ENCODE results near the gene C1orf56.
A peak's percentile ranks its signal among the peaks of the same experiment; 100 is the strongest.

The C1orf56 gene

DNA sequence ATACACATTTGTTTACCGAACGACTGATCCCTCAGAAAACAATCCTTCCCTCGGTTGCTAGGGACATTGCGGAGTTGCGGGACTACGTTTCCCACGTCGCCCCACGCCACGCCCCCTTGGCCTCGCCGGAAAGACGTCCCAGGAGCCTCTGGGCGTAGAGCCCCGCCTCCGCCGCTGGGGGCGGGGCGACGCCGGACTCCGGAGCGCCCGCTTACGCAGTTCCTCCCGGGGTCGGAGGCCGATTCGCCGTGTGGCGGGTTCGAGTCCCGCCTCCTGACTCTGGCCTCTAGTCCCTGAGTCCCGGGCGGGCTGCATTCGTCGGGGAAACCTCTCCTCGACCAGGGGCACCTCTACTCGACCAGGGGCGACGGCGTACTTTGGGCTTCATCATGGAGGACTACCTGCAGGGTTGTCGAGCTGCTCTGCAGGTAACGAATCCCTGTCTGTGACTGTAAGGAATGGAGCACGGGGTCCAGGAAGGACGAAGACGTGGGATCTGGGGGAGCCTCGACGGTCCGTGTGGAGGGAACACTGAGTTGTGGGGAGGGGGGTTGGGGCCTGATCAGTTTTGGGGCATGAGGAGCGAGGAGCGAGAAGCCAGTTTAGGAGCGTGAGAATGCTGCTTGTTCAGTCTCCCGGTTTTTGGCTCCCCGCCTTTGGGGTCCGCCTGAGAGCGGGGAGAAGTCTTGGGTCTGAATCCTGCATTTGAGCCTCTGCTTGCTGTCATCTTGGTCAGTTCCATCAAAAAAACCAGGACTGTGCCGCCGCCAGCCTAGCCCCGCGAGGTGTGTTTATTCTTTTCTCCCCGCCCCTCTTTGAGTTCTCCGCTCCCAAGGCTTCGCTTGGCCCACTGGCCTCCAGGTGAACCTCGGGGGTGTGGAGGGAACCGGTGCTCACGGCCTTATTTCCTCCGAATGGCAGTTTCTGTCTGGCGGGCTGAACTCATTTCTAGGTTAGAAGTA is 39.0 kb upstream of the C1orf56 start, which contains the start of gene PRUNE1:
Gene PRUNE1 (plus strand): TSS at position 206 of the 962 bp plus-strand sequence. CDS start 184 bp downstream, at position 390.
- Mint-ChIP-seq H3K27ac (ENCODE audit: low read depth) (peak within 1 kb of the TSS; percentile 97), H3K4me3 (peak within 1 kb of the TSS; percentile 93), H3K4me1 (peaks cover 64% of the 10 kb centered on the region), H3K27me3 (no peaks in the 10 kb centered on the region), H3K36me3 (ENCODE audit: insufficient read depth) (peaks cover 15% of the 10 kb centered on the region), H3K9me3 (no peaks in the 10 kb centered on the region)
- DNase-seq (ENCODE audit: low spot score in 2 of 2) (peak; percentile 87 to 94), ATAC-seq (replicated peaks; ENCODE audit: extremely low read depth, poor library complexity, severe bottlenecking) (peak; percentile 88)

DNA sequence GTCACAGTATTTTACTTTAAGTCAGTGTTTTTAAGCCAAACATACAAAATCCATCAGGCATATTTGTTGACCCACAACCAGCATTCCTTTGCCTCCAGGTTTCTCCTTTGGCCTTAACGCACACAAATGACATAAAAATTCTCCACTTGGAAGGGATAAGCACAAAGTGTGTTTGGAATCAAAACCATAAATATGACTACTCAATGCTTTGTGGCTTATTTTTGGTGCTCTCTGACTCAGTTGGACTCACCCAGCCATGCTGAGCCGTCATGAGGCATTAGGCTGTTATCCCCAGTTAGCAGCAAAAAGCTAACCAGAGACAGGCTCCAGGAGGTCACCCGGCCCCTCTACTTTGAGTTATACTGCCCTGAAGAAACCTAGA is 38.4 kb upstream of the C1orf56 start:
- H3K27me3 Mint-ChIP-seq: no peaks in the 10 kb centered on the region
- H3K4me3 Mint-ChIP-seq: peak overlapping the region; percentile 93
- no peak for ATAC-seq (replicated peaks; ENCODE audit: extremely low read depth, poor library complexity, severe bottlenecking)
- H3K36me3 Mint-ChIP-seq (ENCODE audit: insufficient read depth): peaks cover 16% of the 10 kb centered on the region
- H3K9me3 Mint-ChIP-seq: no peaks in the 10 kb centered on the region
- H3K4me1 Mint-ChIP-seq: peaks cover 67% of the 10 kb centered on the region
- no peak for DNase-seq (ENCODE audit: low spot score in 2 of 2)
- peak overlapping the region; percentile 97 for H3K27ac Mint-ChIP-seq (ENCODE audit: low read depth)

DNA sequence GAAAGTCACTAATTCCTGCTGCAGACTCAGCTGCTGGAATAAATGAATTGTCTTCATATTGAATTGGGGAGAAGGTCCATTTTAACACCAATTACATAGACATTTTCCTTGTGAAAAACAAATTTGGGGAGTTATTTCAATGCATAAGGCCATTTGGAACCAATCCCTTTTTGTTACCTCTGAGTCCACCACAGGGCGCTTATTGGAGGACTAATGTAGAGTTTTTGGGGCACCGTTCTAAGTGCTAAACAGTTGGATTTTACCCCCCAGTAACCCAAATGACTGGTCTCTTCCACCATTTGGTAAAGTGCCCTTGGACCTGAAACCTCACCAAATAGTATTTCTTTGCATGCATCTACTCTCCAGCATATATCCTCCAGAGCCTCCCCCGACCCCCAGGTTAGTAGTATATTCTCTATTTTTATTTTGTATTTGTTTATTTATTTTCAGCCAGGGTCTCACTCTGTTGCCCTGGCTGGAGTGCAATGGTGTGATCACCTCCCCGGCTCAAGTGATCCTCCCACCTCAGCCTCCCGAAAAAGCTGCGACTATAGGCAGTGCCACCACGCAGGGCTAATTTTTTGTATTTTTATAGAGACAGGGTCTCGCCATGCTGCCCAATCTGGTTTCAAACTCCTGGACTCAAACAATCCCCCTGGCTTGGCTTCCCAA is 37.7 kb upstream of the C1orf56 start:
- peak overlapping the region; percentile 93 for H3K4me3 Mint-ChIP-seq
- no peaks in the 10 kb centered on the region for H3K27me3 Mint-ChIP-seq
- H3K27ac Mint-ChIP-seq (ENCODE audit: low read depth): no peak overlapping the region

DNA sequence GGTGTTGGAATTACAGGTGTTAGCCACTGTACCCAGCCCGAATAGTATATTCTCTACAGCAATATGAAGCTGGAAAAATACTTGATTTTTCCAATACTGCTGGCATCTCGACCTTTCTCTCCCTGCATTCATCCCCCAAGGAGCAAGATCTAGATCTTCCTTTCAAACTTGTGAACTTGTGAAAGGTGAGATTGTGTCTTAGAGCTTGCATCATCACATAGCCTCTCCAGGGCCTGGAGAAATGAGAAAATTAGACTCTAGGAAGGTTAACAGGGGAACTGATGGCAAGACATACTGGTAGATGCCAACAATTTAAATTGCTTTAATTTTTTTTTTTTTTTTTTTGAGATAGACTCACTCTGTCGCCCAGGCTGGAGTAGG is 37.2 kb upstream of the C1orf56 start:
- H3K9me3 Mint-ChIP-seq: no peaks in the 10 kb centered on the region
- DNase-seq (ENCODE audit: low spot score in 2 of 2): no peak
- H3K36me3 Mint-ChIP-seq (ENCODE audit: insufficient read depth): peaks cover 16% of the 10 kb centered on the region
- no peak overlapping the region for H3K4me3 Mint-ChIP-seq
- no peak for ATAC-seq (replicated peaks; ENCODE audit: extremely low read depth, poor library complexity, severe bottlenecking)
- H3K27me3 Mint-ChIP-seq: no peaks in the 10 kb centered on the region
- peaks cover 65% of the 10 kb centered on the region for H3K4me1 Mint-ChIP-seq
- no peak overlapping the region for H3K27ac Mint-ChIP-seq (ENCODE audit: low read depth)

More for the DNA sequence above, 37.7 kb upstream of the C1orf56 start:
- DNase-seq (ENCODE audit: low spot score in 2 of 2) (no peak), ATAC-seq (replicated peaks; ENCODE audit: extremely low read depth, poor library complexity, severe bottlenecking) (no peak)
- H3K4me1 Mint-ChIP-seq: peaks cover 67% of the 10 kb centered on the region
- peaks cover 16% of the 10 kb centered on the region for H3K36me3 Mint-ChIP-seq (ENCODE audit: insufficient read depth)
- H3K9me3 Mint-ChIP-seq: no peaks in the 10 kb centered on the region

DNA sequence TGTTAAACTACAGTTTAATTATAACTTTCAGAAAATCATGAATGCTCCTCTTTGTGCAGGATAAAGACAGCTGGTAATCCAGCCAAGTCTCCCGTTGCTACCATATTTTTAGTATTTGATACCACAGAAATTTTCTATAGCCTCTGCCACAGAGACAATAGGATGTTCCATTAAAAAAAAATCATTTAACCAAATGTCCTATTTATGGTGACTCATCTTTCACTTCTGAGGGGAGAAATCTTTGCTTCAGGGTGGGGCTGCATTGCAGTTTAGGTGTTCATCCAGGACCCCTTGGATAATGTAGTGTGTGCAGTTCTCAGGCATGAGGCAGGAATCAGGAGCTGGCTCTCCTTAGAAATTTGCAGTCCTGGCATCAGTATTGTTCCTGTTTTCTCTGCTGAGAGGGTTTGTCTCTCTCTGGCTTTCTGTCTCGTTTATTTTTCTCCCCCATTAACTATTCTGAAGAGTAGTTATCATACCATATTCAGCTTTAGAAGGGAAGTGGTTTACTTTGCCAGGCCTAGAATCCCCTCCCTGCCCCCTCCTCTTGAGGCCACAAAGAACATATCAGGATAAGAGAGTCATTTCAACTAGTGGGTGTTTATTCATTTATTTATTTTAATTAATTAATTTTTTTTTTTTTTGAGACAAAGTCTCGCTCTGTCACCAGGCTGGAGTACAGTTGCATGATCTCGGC is 36.2 kb upstream of the C1orf56 start:
- Mint-ChIP-seq H3K4me3 (no peak overlapping the region), H3K9me3 (no peaks in the 10 kb centered on the region), H3K27ac (ENCODE audit: low read depth) (no peak overlapping the region), H3K36me3 (ENCODE audit: insufficient read depth) (peaks cover 16% of the 10 kb centered on the region), H3K4me1 (peaks cover 55% of the 10 kb centered on the region), H3K27me3 (no peaks in the 10 kb centered on the region)
- ATAC-seq (replicated peaks; ENCODE audit: extremely low read depth, poor library complexity, severe bottlenecking) (no peak), DNase-seq (ENCODE audit: low spot score in 2 of 2) (no peak)

DNA sequence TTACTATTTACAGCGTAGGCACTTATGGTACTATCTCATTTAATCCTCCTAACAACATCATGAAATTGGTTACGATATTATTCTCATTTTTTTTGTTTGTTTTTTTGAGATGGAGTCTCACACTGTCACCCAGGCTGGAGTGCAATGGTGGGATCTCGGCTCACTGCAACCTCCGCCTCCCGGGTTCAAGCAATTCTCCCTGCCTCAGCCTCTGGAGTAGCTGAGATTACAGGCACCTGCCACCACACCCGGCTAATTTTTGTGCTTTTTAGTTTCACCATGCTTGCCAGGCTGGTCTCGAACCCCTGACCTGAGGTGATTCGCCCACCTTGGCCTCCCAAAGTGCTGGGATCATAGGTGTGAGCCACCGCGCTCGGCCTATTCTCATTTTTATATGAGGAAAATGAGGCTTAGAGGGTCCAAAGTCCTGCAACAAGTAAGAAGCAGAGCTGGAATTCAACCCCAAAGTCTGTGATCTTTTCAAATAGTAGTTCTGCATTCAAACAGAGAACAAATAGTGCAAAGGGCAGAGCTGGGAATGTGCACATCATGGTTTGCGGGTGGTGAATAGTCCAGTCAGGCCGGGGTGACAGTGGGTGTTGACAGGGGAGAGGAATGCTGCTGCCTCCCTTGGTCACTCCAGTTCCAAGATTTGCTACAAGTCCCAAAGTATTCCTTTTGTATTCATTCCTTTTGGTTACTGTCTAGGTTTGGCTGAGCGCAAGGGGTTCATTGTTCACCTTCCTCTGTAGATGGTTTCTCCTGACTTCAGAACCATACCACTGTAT is 34.7 kb upstream of the C1orf56 start:
- H3K4me3 Mint-ChIP-seq: no peak overlapping the region

DNA sequence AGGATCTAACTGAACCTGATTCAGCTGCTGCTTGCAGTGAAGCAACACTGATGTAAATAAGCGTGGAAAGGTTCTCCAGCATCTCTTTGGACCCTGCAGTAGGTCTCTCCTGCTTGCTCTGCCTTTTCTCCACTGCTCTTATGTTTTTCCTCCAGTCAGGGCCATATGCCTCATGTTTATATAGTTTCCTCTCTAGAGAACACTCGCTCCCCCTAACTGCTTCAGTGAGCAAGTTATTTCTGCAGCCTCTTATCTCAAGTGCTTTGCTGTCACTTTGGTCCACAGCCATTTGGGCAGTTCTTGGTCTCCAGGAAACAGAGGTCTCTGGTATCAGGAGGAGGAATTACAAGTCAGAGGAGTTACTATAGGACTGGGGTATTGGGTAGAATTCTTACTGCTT is 34.0 kb upstream of the C1orf56 start:
- ATAC-seq (replicated peaks; ENCODE audit: extremely low read depth, poor library complexity, severe bottlenecking): no peak
- Mint-ChIP-seq H3K4me3 (no peak overlapping the region), H3K27ac (ENCODE audit: low read depth) (no peak overlapping the region), H3K9me3 (no peaks in the 10 kb centered on the region), H3K4me1 (peaks cover 35% of the 10 kb centered on the region), H3K27me3 (no peaks in the 10 kb centered on the region), H3K36me3 (ENCODE audit: insufficient read depth) (peaks cover 6% of the 10 kb centered on the region)
- DNase-seq (ENCODE audit: low spot score in 2 of 2): no peak

More for the DNA sequence above, 34.7 kb upstream of the C1orf56 start:
- Mint-ChIP-seq H3K27ac (ENCODE audit: low read depth) (no peak overlapping the region), H3K9me3 (no peaks in the 10 kb centered on the region), H3K27me3 (no peaks in the 10 kb centered on the region), H3K36me3 (ENCODE audit: insufficient read depth) (peaks cover 11% of the 10 kb centered on the region), H3K4me1 (peaks cover 40% of the 10 kb centered on the region)
- no peak for DNase-seq (ENCODE audit: low spot score in 2 of 2)
- ATAC-seq (replicated peaks; ENCODE audit: extremely low read depth, poor library complexity, severe bottlenecking): no peak

DNA sequence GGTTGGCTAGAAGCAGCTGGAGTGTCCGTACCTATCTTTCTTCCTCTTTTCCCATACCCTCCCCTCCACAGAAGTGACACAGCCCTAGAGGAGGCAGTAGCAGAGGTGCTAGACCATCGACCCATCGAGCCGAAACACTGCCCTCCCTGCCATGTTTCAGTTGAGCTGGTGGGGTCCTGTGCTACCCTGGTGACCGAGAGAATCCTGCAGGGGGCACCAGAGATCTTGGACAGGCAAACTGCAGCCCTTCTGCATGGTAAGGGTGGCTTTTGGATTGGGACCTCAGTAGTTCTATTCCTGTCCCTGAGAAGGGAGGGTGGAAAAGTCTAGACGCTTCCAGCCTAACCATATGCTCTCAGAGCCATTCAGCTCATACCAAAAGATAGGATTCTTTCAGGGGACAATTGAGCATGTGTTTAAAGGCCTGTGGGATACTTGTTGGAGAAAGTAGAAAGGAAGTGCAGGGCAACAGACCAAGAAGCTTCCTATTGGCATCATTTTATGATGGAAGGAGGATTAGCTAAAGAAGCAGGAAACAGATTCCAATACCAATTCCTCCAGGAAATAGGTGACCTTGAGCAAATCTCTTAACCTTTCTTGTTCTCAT is 22.9 kb upstream of the C1orf56 start:
- H3K9me3 Mint-ChIP-seq: no peaks in the 10 kb centered on the region
- peak overlapping the region; percentile 29 for H3K27ac Mint-ChIP-seq (ENCODE audit: low read depth)
- H3K27me3 Mint-ChIP-seq: no peaks in the 10 kb centered on the region
- H3K36me3 Mint-ChIP-seq (ENCODE audit: insufficient read depth): peaks cover 30% of the 10 kb centered on the region
- DNase-seq (ENCODE audit: low spot score in 2 of 2) (peak; percentile 81 to 83), ATAC-seq (replicated peaks; ENCODE audit: extremely low read depth, poor library complexity, severe bottlenecking) (peak; percentile 99)
- peaks cover 7% of the 10 kb centered on the region for H3K4me1 Mint-ChIP-seq
- H3K4me3 Mint-ChIP-seq: peak overlapping the region; percentile 37

DNA sequence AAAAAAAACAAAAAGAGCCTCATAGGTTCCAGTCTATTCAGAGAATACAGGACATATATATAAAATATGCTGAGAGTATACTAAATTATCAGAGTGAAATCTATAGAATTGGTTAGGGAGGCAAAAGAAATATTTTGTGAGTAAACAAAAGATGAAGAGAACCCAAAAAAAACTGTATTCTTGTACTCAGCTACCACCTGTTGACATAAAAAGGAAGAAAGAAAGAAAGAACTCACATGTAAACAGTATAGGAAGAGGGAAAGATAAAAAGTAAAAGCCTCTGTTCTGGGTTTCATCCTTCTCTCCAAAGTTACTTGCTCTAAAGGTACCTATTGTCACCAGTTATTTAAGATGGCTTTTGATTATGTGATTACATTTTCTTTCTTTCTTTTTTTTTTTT is 21.1 kb upstream of the C1orf56 start:
- Mint-ChIP-seq H3K27ac (ENCODE audit: low read depth) (no peak overlapping the region), H3K4me3 (no peak overlapping the region), H3K9me3 (no peaks in the 10 kb centered on the region), H3K4me1 (peaks cover 7% of the 10 kb centered on the region), H3K27me3 (no peaks in the 10 kb centered on the region), H3K36me3 (ENCODE audit: insufficient read depth) (peaks cover 43% of the 10 kb centered on the region)
- DNase-seq (ENCODE audit: low spot score in 2 of 2) (no peak), ATAC-seq (replicated peaks; ENCODE audit: extremely low read depth, poor library complexity, severe bottlenecking) (no peak)

DNA sequence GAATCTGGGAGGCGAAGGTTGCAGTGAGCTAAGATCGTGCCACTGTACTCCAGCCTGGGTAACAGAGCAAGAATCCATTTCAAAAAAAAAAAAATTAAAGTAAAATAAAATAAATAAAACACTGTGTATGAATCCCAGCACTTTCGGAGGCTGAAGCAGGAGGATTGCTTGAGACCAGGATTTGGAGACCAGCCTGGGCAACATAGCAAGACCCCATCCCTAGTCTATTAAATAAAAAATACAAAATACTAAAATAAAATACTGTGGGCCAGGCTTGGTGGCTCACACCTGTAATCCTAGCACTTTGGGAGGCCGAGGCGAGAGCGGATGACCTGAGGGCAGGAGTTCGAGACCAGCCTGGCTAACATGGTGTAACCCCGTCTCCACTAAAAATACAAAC is 15.4 kb upstream of the C1orf56 start:
- Mint-ChIP-seq H3K27me3 (no peaks in the 10 kb centered on the region), H3K36me3 (ENCODE audit: insufficient read depth) (peaks cover 35% of the 10 kb centered on the region), H3K9me3 (no peaks in the 10 kb centered on the region), H3K27ac (ENCODE audit: low read depth) (no peak overlapping the region), H3K4me1 (peaks cover 5% of the 10 kb centered on the region), H3K4me3 (no peak overlapping the region)
- ATAC-seq (replicated peaks; ENCODE audit: extremely low read depth, poor library complexity, severe bottlenecking): no peak
- no peak for DNase-seq (ENCODE audit: low spot score in 2 of 2)

DNA sequence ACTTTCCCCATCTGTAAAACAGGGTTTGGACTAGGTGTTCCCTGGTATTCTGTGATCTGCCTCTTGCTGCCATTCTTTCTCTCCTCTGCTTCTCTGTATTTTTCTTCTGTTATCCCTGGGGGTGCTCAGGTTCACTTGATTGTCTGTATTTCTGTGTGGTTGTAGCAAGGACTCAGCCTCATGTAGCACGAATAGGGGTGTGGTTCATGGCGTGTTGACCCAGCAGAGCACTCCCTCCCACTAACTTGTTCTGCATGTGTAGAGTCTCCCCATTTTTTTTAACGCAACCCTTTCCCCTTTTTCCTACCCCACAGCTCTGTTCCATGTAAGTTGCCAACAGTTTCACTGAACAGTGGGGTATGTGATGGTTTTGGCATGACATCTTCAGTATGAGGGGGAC is 12.4 kb upstream of the C1orf56 start:
- no peaks in the 10 kb centered on the region for H3K9me3 Mint-ChIP-seq
- peaks cover 23% of the 10 kb centered on the region for H3K36me3 Mint-ChIP-seq (ENCODE audit: insufficient read depth)
- DNase-seq (ENCODE audit: low spot score in 2 of 2) (no peak), ATAC-seq (replicated peaks; ENCODE audit: extremely low read depth, poor library complexity, severe bottlenecking) (no peak)
- H3K27ac Mint-ChIP-seq (ENCODE audit: low read depth): peak overlapping the region; percentile 5
- H3K4me3 Mint-ChIP-seq: no peak overlapping the region
- H3K4me1 Mint-ChIP-seq: peaks cover 5% of the 10 kb centered on the region
- no peaks in the 10 kb centered on the region for H3K27me3 Mint-ChIP-seq

All from central memory CD8-positive, alpha-beta T cell (primary cell).